Muscle layer of duodenum (tissue), 2 donors: Measurements from ENCODE around the gene CAMK2A.

Experiments
- H3K27ac ChIP-seq: one replicate; pipeline ENCODE4 v1.7.0; 2013; ENCODE audit warnings: mild to moderate bottlenecking, low read length
- H3K27me3 ChIP-seq: one replicate; pipeline ENCODE4 v1.7.0; 2013; ENCODE audit warnings: low read depth, mild to moderate bottlenecking, control low read depth, low read length
- H3K36me3 ChIP-seq, 2 donors: one replicate each; pipeline ENCODE4 v1.7.0; 2013; ENCODE audit warnings: low read length in 2 of 2, control low read depth in 1 of 2, mild to moderate bottlenecking in 1 of 2; ENCODE audit not compliant: insufficient read depth in 2 of 2, control insufficient read depth in 1 of 2
- H3K4me1 ChIP-seq, 2 donors: one replicate each; pipeline ENCODE4 v1.7.0; 2013; ENCODE audit warnings: low read length in 2 of 2, mild to moderate bottlenecking in 2 of 2, control low read depth in 1 of 2, moderate library complexity in 1 of 2; ENCODE audit not compliant: insufficient read depth in 2 of 2, control insufficient read depth in 1 of 2
- H3K4me3 ChIP-seq, 2 donors: one replicate each; pipeline ENCODE4 v1.7.0; 2013; ENCODE audit warnings: low read length in 2 of 2, low read depth in 1 of 2, mild to moderate bottlenecking in 1 of 2
- H3K9me3 ChIP-seq, 2 donors: one replicate each; pipeline ENCODE4 v1.7.0; 2013; ENCODE audit warnings: low read length in 2 of 2, control low read depth in 1 of 2, mild to moderate bottlenecking in 1 of 2; ENCODE audit not compliant: control insufficient read depth in 1 of 2
- donor health status: healthy.

The CAMK2A gene

DNA sequence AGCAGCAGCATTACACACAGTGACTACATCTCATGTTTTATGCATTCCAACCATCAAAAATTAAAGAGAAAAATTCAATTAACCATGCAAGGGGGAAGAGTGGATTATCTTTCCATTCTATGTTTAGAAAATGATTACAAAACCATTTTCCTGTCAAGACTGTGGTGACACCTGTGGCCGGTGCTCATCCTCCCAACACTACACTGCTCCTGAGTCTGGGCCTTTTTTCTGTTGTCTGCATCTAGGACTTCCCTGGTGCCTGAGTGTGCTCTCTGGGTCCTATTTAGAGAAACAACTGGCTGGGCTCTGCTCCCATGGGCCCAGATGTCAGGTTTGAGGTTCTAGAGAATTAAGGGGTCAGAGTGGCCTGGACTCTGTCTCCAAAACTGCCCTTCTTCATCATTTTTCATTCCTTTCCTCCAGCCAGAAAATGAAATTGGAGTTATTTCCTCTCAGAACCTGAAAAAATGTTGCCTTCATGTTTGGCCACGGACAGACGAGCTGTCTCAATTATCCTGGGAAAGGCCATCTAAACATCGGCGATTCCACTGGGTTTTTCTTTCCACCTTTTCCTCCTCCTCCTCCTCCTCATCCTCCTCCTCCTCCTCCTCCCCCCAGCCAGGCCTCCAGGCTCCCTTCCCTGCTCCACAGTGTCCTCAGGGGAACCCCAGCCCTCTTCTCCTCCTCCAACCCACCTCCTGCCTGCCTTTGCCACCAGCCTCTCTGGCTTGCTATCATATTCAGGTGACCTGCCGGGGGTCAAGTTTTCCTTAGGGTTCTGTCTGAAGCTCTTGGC, 24.5 kb upstream of the CAMK2A start:
- Histone ChIP-seq H3K9me3 (no peaks in the 10 kb centered on the region), H3K4me3 (no peak overlapping the region), H3K27me3 (no peaks in the 10 kb centered on the region), H3K4me1 (peaks cover 0 to 5% of the 10 kb centered on the region in 2 donors), H3K27ac (no peak overlapping the region), H3K36me3 (no peaks in the 10 kb centered on the region)

DNA sequence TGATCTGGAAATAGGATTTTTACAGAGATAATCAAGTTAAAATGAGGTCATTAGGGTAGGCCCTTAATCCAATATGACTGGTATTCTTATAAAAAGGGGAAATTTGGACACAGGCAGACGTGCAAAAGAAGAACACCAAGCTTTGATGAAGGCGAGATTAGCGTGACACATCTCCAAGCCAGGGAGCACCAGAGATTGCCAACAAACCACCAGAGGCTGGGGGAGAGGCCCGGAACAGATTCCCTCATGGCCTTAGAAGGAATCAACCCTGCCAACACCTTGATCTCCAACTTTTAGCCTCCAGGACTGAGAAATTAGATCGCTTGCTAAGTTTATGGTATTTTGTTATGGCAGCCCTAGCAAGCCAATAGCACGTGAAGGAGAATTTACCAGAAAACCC, 23.9 kb upstream of the CAMK2A start:
- Histone ChIP-seq H3K4me1 (peaks cover 0 to 7% of the 10 kb centered on the region in 2 donors), H3K27ac (no peak overlapping the region), H3K27me3 (no peaks in the 10 kb centered on the region), H3K4me3 (no peak overlapping the region), H3K9me3 (no peaks in the 10 kb centered on the region), H3K36me3 (no peaks in the 10 kb centered on the region)

DNA sequence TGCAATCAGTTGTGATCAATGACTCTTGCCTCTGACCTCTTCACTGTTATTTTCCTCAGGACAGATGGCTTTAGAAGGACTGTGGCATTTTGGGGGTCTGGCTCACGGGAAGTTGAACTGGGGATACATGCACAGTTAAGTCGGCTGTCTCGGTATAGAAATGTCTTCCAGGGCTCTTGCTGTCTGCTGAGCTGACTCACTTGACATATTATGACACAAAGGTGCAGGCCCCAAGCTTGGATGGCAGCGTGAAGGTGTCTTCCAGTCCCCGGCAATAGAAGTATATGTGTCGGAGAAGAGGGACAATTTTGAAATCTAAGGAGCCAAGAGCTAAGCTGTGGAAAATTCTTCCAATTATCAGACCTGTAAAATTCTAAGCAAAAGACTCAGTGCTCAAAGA, 22.9 kb upstream of the CAMK2A start:
- no peaks in the 10 kb centered on the region for H3K27me3 ChIP-seq
- H3K4me1 ChIP-seq: peaks cover 0 to 7% of the 10 kb centered on the region in 2 donors

DNA sequence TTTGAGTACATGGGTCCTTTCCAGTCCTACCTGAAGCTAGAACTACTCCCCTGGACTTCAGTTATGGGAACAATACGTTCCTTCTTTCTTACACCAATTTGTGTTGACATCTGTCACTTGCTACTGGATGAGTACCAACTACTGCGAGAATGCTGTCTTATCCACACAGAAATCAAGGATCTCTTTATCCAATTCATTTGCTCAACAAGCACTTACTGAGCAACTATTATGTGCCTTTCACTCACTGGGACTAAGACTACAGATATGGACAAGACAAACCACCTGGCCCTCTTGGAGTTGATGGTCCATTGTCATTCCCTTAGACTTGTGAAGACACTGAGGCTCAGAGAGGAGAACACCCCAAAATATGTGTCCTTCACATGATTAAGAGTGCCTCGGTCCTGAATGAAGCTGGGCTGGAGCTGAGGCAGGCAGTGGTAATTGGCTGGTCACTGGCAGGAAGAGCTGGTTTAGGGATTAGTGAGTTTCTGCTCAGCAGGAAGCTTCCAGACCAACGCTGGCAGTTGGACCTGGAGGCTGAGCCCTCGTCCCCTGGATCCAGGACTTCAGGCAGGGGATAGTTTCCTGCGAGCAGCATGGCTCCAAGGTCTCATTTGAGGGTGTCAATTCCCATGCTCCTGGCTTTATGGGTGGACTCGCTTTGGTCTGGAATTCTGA, 21.6 kb upstream of the CAMK2A start:
- Histone ChIP-seq H3K4me1 (peaks cover 0 to 7% of the 10 kb centered on the region in 2 donors), H3K27ac (no peak overlapping the region), H3K27me3 (no peaks in the 10 kb centered on the region), H3K9me3 (no peaks in the 10 kb centered on the region), H3K4me3 (no peak overlapping the region), H3K36me3 (no peaks in the 10 kb centered on the region)

More for the DNA sequence above, 22.9 kb upstream of the CAMK2A start:
- H3K27ac ChIP-seq: no peak overlapping the region
- no peak overlapping the region for H3K4me3 ChIP-seq
- H3K36me3 ChIP-seq: no peaks in the 10 kb centered on the region
- no peaks in the 10 kb centered on the region for H3K9me3 ChIP-seq

DNA sequence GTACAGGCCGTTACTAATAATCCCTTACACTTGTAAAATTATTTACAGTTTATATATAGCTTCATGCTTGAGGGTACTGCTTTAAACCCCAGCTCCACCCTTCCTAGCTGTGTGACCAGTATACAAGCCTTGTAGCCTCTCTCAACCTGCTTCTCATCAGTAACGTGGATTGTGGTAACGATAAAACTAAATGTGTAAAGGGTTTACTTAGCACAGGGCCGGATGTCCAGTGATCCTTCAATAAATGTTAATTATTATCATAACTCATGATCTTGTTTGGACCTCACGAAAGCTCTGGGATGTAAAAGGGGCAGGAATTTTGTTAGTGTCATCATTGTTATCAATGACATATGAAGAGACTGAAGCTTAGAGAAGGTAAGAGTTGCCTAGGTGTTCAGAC, 20.7 kb upstream of the CAMK2A start:
- Histone ChIP-seq H3K9me3 (no peaks in the 10 kb centered on the region), H3K27ac (no peak overlapping the region), H3K27me3 (no peaks in the 10 kb centered on the region), H3K4me3 (no peak overlapping the region), H3K4me1 (peaks cover 0 to 7% of the 10 kb centered on the region in 2 donors), H3K36me3 (no peaks in the 10 kb centered on the region)

DNA sequence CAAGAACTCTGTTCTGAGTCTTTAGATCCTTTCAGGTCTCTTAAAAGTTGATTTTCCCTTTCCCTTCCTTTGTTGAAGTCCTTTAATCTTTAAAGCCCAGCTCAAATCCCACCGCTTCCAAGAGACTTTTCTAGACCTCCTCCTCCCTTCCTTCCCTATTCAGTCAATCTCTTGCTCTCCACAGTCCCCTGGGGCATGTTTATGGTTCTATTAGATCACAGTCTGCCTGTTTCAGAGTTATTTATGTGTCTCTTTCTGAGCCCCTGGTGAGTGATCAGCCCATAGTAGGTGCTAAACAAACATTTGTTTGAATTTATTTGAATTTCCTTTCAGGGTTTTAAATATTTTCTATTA, 20.3 kb upstream of the CAMK2A start:
- H3K9me3 ChIP-seq: no peaks in the 10 kb centered on the region
- H3K4me3 ChIP-seq: no peak overlapping the region
- no peaks in the 10 kb centered on the region for H3K36me3 ChIP-seq
- no peaks in the 10 kb centered on the region for H3K27me3 ChIP-seq
- H3K27ac ChIP-seq: no peak overlapping the region
- peaks cover 0 to 7% of the 10 kb centered on the region in 2 donors for H3K4me1 ChIP-seq

DNA sequence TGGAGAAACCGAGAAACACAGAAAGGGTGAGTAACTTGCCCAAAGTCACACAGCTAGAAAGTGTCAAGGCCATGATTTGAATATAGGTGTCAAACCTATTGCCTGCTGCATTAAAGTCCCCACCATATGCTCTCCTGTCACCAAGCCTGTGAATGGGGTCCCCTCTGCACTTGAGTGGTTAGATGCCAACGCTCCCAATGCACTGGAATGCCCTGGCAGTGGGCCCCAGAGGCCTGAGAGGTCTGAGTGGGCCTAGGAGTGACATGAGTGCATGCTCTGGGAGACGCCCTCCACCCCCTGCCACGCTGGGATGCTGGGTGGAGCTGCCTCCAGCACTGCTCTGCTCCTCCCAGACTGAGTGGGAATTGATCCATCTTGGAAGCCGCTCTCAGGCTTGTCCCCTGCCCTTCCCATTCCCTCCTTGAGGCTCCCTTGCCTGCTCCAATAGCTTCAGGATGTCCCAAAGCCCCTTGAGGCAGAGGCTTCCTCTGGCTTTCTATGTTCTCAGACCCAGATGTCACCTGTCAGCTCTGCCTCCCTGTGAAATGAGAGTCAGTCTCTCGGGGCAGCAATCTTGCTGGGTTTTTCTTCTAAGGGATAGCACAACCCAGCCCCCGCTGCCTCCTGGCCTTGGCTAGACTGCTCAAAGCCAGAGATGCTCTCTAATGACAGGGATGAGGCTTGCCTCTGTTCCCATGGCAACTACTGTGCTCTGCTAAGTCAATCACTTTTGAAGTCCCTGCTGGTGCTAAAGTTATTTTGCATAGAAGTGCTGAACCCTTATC, 19.7 kb upstream of the CAMK2A start:
- no peaks in the 10 kb centered on the region for H3K9me3 ChIP-seq
- no peaks in the 10 kb centered on the region for H3K27me3 ChIP-seq
- peaks cover 0 to 7% of the 10 kb centered on the region in 2 donors for H3K4me1 ChIP-seq
- H3K27ac ChIP-seq: no peak overlapping the region
- H3K36me3 ChIP-seq: no peaks in the 10 kb centered on the region
- no peak overlapping the region for H3K4me3 ChIP-seq

DNA sequence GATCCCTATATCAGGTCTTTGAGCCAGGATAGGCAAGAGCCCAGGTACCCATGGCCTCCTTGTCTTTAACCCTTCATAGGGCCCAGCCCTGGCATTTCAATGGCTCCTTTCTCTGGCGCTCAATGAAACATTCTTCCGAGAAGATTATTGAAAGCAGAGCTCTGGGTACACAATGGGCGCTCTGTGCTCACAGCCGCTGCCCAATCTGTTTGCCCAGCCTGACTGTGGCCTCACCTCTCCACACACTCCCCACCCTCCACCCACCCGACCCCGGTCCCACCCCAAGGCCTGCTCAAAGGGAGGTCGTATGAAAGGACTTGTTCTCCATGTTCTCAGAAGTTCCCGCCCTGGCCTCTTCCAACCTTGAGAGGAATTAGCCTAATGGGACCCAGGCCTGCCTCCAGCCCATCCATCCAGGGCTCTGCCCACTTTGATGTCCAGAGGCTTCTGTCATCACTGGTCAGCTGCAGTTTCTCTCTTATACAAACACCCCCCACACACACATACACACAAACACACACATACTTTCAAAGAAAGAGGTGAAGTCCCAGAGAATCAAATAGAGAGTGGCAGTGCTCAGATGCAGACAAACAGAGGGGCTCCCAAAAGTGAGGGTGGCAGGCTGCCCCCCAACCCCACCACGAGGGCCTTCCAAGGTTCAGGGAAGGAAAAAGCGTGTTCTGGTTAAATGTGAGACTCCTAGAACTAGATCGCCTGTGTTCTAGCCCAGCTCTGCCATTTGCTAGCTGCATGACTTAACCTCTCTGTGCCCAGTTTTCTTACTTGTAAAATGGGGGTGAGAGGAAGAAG, 18.2 kb upstream of the CAMK2A start:
- no peaks in the 10 kb centered on the region for H3K27me3 ChIP-seq
- no peak overlapping the region for H3K4me3 ChIP-seq
- H3K36me3 ChIP-seq: no peaks in the 10 kb centered on the region
- H3K9me3 ChIP-seq: no peaks in the 10 kb centered on the region
- H3K4me1 ChIP-seq: peaks cover 0 to 15% of the 10 kb centered on the region in 2 donors
- no peak overlapping the region for H3K27ac ChIP-seq

DNA sequence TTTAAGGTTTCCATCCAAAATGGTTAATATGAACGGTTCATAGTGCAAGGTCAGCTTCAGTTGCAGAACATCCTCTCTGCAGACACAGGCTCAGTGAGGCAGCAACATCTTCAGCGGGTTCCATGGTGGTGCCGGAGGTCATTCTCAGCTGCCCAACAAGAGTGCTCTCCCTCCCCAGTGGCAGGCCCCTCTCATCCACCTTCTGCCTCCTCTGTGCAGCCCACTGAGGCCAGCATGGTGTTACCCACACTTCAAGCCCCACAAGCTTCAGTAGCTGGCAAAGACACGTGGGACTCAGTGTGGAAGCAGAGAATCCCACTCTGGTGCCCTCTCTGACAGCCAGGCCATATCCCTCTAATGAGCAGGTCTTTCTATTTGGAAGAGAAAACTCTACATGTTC, 17.2 kb upstream of the CAMK2A start:
- peaks cover 0 to 25% of the 10 kb centered on the region in 2 donors for H3K4me1 ChIP-seq
- no peaks in the 10 kb centered on the region for H3K9me3 ChIP-seq
- H3K36me3 ChIP-seq: no peaks in the 10 kb centered on the region
- H3K27ac ChIP-seq: no peak overlapping the region
- H3K4me3 ChIP-seq: no peak overlapping the region
- no peaks in the 10 kb centered on the region for H3K27me3 ChIP-seq

DNA sequence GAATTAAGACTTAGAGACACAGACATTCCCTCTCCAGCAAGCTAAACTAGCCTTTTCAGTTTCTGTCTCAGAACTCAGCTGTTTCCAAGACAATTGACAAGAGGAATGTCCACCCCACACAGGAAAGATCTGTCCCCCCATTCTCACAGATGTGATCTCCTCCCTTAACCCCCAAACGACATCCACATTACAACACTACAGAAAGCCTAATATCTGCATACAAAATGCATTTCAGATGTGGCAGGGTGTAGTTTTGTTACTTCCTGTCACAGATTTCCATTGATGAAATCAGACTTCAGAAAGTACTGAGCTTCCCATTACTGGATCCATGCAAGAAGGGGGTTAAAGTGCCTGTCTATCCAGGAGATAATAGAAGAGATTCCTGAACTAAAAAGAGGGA, 16.0 kb upstream of the CAMK2A start:
- Histone ChIP-seq H3K36me3 (no peaks in the 10 kb centered on the region), H3K27ac (peak overlapping the region; percentile 5), H3K27me3 (no peaks in the 10 kb centered on the region), H3K4me3 (no peak overlapping the region), H3K9me3 (no peaks in the 10 kb centered on the region), H3K4me1 (peaks cover 0 to 27% of the 10 kb centered on the region in 2 donors)

DNA sequence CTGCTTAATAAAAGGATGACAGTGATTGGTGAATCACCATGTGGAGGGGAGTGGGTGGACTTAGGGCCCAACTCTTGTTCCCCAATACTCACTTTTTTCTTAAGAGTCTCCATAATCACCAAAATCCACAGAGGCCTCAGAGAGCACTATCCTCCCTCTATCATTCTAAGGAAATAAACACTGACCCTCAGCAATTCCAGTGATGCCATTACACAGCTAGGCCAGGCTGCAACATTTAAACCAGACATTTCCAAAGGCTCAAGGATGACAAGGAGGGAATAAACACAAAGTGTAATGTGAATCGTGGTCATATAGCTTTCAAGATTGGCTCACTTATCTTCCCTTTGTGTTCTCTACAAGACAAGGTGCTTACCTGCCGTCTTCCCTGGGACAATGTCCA, 15.5 kb upstream of the CAMK2A start:
- no peak overlapping the region for H3K4me3 ChIP-seq
- H3K27ac ChIP-seq: peak overlapping the region; percentile 32
- H3K4me1 ChIP-seq: peaks cover 0 to 27% of the 10 kb centered on the region in 2 donors
- H3K27me3 ChIP-seq: no peaks in the 10 kb centered on the region
- no peaks in the 10 kb centered on the region for H3K36me3 ChIP-seq
- H3K9me3 ChIP-seq: no peaks in the 10 kb centered on the region
